ENCODE measurements around the gene CAMLG. TPM values are rescaled to one million over a fixed set of nuclear protein-coding genes. Genes with fewer than 3 reads are reported as not detected.

CAMLG gene
- total and polyA plus RNA-seq, 2 of the 8 experiments (the other 6 are each of a cell fraction or from before 2014, with no cell fraction given) = 12.3 to 42.8 TPM

DNA sequence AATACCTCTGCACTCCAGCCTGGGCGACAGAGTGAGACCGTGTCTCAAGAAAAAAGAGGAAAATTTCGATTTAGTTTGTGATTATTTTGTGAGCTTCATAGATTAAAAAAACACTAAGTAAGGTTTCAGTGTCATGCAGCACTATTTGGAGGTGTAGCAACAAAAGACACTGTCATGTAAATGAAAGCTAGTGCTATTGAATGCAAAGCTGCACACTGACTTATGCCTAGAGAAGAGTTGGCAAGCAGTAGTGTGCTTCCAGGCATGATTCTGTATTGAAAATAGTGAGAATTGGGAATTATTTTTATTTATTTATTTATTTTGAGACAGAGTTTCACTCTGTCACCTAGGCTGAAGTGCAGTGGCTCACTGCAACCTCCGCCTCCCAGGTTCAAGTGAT is 54.8 kb downstream of the CAMLG start:
- H3K56ac ChIP-seq (replicated peaks; ENCODE audit: insufficient read length, low read depth, low read length) = no peak overlapping the region
- FAIRE-seq (no peak), DNase-seq (ENCODE audit: low read depth in 1 of 2, low spot score in 2 of 2) (no peak)
- POLR2A ChIA-PET (ENCODE audit: partially characterized antibody) = interaction anchor here (0.9 kb wide), 1 partner anchor 12 kb away, joined by 3 read pairs; no protein-coding TSS in a partner anchor
- no peak overlapping the region for H4K8ac ChIP-seq (ENCODE audit: extremely low read depth, insufficient read depth, low read length)
- H4K20me1 ChIP-seq (replicated peaks in 1 of 2; ENCODE audit: control insufficient read depth in 1 of 2, insufficient read depth in 2 of 2, low read length in 2 of 2) = peaks cover 0 to 7% of the 10 kb centered on the region in 2 experiments
- TF ChIP-seq, protein P1, sequence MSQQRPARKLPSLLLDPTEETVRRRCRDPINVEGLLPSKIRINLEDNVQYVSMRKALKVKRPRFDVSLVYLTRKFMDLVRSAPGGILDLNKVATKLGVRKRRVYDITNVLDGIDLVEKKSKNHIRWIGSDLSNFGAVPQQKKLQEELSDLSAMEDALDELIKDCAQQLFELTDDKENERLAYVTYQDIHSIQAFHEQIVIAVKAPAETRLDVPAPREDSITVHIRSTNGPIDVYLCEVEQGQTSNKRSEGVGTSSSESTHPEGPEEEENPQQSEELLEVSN (IDR thresholded peaks at IDR 0.05) = no peak
- TF ChIP-seq RAD21 (IDR thresholded peaks at IDR 0.05 in 1 of 2, conservative IDR thresholded peaks at IDR 0.05 in 1 of 2; ENCODE audit: low read depth in 2 of 2, low read length in 2 of 2) (no peak), CBX5 (IDR thresholded peaks at IDR 0.05; ENCODE audit: low read depth, low read length) (no peak), SIRT6 (IDR thresholded peaks at IDR 0.05; ENCODE audit: low read length) (no peak)
- no peak overlapping the region for H2BK120ac ChIP-seq (replicated peaks; ENCODE audit: low read depth, low read length)
- H3K4ac ChIP-seq (replicated peaks; ENCODE audit: insufficient read length, low read depth, low read length) = no peak overlapping the region
- WGBS, 2 experiments (ENCODE audit: extremely low coverage in 1 of 2, insufficient coverage in 1 of 2, insufficient read length in 1 of 2, insufficient replicate concordance in 2 of 2, low coverage in 1 of 2, low lambda C conversion rate in 2 of 2, missing lambda C conversion rate in 1 of 2) = 93% methylated on average over 4 of the region's 4 CpGs; no CpG with 5 or more reads in 1 of the 2 experiments
- H2BK12ac ChIP-seq (ENCODE audit: low read depth, low read length) = no peak overlapping the region
- no peaks in the 10 kb centered on the region for H3K27me3 ChIP-seq (replicated peaks in 1 of 4; ENCODE audit: control insufficient read depth in 3 of 4, extremely low read depth in 1 of 4, insufficient read depth in 3 of 4, low read length in 3 of 4)
- no peaks in the 10 kb centered on the region; the same call in 1 of the 2 replicates for H3K79me1 ChIP-seq (ENCODE audit: low read depth, low read length)
- H3K4me1 ChIP-seq (replicated peaks in 1 of 4; ENCODE audit: control insufficient read depth in 3 of 4, insufficient read depth in 4 of 4, low read length in 3 of 4) = no peaks in the 10 kb centered on the region
- H3K23me2 ChIP-seq (ENCODE audit: low read depth, low read length) = no peaks in the 10 kb centered on the region
- H2AFZ ChIP-seq (ENCODE audit: low read length) = no peak overlapping the region
- H2BK5ac ChIP-seq (ENCODE audit: low read depth, low read length) = no peak overlapping the region
- no peak overlapping the region for H4K5ac ChIP-seq (ENCODE audit: insufficient read length, low read depth, low read length)
- H3K4me2 ChIP-seq (ENCODE audit: insufficient read depth in 1 of 2, low read depth in 2 of 2, low read length in 2 of 2) = no peak overlapping the region
- no peak overlapping the region for H3K18ac ChIP-seq (ENCODE audit: extremely low read depth, low read length)
- H3K23ac ChIP-seq (ENCODE audit: insufficient read length) = no peak overlapping the region
- H3K9me3 ChIP-seq (ENCODE audit: insufficient read depth in 2 of 2, low read depth in 1 of 2, low read length in 1 of 2) = no peaks in the 10 kb centered on the region
- CTCF ChIA-PET (ENCODE audit: partially characterized antibody) = interaction anchor here (0.7 to 1.0 kb wide), 2 partner anchors 12 to 53 kb away, joined by 3 read pairs; no protein-coding TSS in a partner anchor
- no peak overlapping the region for H3K9ac ChIP-seq (replicated peaks in 1 of 4; ENCODE audit: extremely low read depth in 1 of 4, low read depth in 3 of 4, low read length in 3 of 4)
- no peak overlapping the region for H3K14ac ChIP-seq (ENCODE audit: insufficient read length)
- no peak overlapping the region for H2AK5ac ChIP-seq (ENCODE audit: low read depth, low read length)
- H4K91ac ChIP-seq (replicated peaks; ENCODE audit: insufficient read length, low read length) = no peak overlapping the region
- no peak overlapping the region for H2BK15ac ChIP-seq (ENCODE audit: low read length)
- no peak overlapping the region for H2BK20ac ChIP-seq (ENCODE audit: low read length)
- H3K27ac ChIP-seq (ENCODE audit: low read depth, low read length) = no peak overlapping the region
- no peak overlapping the region for H3K4me3 ChIP-seq (ENCODE audit: extremely low read depth in 1 of 4, insufficient read depth in 2 of 4, low read depth in 3 of 4, low read length in 4 of 4)
- peaks cover 18 to 81% (median 70%) of the 10 kb centered on the region in 4 experiments for H3K36me3 ChIP-seq (ENCODE audit: control insufficient read depth in 2 of 4, insufficient read depth in 4 of 4, low read length in 3 of 4)
- H3K79me2 ChIP-seq (ENCODE audit: control insufficient read depth in 1 of 2, insufficient read depth in 2 of 2, low read length in 2 of 2) = no peaks in the 10 kb centered on the region

Data from H1 (cell line).